GF-D8 (cell line): ENCODE data around the gene MYL2.

Experiments used
- DNase-seq: peaks from one replicate; lab custom pipeline; 2025; lab: John Stamatoyannopoulos, UW

MYL2 gene

DNA sequence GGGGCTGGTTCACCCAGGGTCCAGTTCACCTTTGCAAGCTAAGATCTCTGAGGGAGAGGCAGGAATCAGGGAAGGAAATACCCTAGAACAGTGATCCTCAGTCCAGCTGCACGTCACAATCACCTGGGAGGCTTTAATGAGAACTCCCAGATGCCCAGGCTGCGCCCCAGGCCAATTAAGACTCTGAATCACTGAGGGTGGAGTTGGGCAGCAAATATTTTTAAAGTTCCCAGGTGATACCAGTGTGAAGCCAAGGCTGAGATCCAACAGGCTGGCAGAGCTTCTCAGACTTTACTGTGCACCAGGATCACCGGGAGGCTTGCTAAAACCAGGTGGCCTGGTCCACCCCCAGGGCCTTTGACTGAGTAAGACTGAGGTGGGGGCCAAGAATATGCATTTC is 23.8 kb downstream of the MYL2 start:
- DNase-seq = no peak

DNA sequence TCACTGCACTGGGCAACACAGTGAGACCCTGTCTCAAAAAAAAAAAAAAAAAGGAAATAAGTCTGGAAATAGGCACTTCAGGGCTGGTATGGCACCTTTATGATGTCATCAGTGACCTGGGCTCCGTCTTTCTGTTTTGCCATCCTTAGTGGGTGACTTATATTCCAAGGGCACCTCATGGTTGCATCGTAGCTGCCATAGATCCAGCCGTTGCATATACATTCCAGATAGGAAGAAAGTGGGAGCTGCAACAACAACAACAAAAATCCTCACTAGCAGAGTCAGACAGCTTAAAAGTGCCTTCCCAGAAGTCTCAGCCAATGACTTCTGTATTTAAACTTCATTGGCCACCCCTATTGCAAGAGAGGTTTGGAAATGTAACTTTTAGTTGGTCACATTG is 26.4 kb downstream of the MYL2 start:
- no peak for DNase-seq

DNA sequence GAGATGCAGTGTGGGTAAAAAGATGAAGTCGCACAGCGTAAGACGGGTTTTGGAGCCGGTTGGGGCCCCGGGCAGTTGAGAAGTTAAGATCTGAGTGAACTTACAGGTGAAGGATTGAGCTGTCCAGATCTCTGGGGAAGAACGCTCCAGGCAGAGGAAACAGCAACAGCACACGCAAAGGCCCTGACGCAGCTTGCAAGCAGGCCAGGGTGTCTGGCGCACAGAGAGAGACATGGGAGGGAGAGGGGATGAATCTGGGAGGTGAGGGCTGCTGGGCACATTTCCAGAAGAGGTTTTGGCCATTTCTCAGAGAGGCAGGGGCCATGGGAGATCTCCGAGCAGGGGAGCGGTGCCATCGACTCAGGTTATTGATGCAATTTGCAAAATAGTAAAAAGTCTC is 31.0 kb downstream of the MYL2 start:
- no peak for DNase-seq

DNA sequence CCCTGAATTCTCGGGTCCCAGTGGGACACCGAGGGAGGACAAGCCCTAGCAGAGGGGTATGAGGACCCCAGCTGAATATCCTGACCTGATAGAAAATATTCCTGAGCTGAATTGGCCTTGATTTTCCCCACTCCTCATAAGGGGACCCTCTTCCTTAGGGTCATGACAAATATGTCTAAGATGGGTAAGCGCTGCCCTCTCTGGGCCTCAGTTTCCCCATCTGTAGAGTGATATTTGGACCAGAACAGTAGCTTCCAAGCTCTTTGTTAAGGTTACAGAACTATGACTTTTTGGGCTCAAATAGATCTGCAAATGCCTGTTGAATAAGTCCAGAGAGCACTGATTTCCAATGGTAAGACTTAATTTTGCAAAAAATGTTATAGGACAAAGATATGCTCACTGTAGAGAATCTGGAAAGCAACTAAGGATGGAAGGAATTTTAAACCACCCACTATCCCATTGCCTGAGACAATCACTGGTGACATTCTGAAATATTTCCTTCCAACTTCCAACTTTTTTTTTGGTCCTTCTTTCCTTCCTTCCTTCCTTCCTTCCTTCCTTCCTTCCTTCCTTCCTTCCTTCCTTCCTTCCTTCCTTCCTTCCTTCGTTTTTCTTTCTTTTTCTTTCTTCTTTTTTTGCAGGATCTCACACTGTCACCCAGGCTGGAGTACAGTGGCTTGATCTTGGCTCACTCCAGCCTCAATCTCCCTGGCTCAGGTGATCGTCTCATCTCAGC is 32.0 kb downstream of the MYL2 start:
- no peak for DNase-seq

DNA sequence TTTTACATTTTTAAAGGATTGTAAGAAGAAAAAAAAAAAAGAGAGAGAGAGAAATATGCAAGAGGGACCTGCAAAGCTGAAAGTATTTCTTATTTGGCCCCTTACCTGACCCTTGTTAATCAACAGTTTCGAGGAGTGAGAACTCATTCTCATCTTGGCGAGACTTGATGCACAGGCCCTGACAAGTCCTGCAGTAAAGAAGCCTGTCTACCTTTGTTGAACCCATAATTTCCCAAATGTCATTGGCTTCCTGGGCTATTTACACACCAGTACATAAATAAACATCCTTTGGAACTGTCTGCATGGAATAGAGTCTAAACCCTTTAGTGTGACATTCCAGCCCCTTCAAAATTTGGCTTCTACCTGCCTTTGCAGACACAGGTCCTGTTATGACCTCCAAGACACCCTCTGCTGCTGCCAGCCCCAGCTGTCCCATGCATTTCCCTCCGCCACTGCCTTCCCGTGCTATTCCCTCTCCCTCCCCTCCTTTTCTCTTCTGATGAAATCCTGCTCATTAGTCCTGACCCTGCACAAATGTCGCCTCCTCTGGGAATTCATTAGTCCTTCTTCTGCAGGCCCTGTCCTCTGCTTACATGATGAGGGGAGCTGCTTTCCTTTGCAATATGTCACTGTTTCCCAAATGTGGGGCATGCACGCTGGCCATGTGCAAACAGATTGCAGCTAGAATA is 35.1 kb downstream of the MYL2 start:
- DNase-seq = no peak

DNA sequence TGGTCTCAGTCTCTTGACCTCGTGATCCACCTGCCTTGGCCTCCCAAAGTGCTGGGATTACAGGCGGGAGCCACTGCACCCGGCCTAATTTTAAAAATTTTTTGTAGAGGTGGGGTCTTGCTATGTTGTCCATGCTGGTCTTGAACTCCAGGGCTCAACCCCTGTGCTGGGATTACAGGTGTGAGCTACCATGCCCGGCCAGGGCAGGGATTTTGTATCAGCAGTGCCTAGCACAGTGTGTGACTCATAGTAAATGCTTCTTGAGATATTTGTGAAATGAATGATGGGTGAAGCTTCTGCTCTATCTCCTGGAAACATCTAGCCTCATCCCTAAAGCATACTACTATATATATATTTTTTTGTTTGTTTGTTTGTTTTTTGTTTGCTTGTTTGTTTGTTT is 37.1 kb downstream of the MYL2 start:
- no peak for DNase-seq

DNA sequence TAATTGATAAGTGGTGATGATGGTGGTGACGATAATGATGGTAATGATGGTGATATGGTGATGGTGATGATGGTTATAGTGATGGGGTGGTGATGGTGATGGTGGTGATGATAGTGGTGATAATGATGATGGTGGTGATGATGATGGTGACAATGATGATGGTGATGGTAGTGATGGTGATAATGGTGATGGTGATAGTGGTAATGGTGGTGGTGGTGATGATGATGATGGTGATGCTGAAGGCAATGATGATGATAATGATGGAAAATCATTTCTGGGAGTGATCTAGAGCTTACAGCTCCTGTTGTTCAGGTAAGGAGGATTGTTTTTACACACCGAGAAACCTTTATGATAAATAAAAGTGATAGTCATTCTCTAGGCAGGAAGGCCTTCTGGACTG is 39.7 kb downstream of the MYL2 start:
- DNase-seq = no peak

DNA sequence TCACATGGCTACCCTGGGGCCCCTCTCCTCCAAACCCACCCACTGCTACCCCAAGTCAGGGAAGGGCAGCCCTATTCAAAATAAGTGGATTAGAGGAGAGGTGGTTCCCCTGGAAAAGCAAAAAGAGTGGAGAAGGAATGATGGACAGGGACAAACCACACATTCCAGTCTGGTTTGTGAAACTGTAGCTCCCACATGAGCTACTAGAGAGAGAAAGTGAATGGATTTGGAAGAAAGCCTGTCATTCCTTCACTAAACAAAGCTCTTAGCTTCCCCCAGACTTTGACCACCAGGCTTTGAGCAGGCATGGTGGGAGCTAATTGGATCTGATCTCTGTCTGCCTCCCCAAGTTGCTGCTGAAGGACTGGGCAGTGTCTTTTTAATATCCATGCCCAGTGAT is 45.6 kb downstream of the MYL2 start:
- no peak for DNase-seq

DNA sequence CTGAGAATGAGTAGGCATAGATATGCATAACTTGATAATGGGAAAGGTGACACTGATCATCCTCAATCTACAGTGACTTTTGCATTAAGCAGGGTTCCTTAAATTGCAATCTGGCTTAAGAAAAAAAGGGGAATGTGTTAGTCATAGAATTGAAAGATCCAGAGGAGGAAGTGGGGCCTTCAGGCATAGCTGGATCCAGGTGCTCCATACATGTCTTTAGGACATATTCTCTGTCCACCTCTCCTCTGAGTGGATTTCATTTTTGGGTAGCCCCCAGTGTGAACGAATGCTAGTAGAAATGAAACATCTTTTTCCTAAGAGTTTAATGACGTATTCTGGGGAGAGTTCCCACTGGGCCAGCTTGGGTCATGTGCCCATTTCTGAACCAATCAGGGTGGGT is 46.0 kb downstream of the MYL2 start:
- DNase-seq = no peak

DNA sequence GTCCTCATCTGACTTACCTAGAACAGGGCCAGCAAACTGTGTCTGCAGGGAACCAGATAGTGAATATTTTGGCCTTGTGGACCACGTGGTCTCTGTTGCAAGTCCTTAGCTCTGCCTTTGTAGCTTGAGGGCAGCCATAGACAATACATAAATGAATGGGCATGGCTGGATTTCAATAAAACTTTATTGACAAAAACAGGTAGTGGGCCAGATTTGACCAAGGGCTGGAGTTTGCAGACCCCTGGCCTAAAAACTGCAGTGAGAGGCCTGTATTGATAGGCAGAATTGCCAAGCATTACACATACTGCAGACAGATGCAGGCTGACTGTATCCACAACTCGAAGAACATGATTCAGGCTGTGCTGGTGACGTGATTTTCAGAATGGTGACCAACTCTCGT is 48.3 kb downstream of the MYL2 start:
- no peak for DNase-seq

DNA sequence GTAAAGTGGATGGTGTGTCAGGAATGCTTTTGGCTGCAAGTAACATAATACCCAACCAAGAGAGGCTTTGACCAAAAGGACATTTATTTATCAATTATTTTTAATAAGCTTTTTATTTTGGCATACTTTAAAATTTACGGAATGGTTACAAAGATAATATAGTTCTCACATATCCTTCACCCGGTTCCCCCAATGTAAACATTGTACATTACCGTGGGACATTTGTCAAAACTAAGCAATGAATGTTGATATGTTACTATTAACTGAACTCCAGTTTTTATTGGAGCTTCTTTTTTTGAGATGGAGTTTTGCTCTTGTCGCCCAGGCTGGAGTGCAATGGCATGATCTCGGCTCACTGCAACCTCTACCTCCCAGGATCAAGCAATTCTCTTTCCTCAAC is 50.6 kb downstream of the MYL2 start:
- DNase-seq = no peak

DNA sequence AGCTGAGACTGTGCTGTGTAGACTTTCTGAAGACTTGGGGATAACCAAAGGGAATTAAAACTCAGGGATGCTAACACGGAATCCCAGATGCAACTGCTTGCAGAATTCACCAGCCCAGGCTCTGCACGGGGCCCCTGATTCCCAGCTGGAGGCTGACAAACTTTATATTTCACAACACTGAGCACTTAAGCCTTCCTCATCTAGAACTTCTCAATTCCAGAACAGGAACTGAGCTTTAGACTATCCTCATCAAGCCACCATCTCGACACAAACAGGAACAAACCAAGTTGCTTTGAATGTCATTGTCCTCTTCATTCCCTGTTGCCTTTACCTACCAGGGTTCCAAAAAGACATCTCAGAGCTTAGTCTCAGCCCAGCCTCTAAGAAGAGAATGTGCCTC is 51.4 kb downstream of the MYL2 start:
- DNase-seq = peak; percentile 43

DNA sequence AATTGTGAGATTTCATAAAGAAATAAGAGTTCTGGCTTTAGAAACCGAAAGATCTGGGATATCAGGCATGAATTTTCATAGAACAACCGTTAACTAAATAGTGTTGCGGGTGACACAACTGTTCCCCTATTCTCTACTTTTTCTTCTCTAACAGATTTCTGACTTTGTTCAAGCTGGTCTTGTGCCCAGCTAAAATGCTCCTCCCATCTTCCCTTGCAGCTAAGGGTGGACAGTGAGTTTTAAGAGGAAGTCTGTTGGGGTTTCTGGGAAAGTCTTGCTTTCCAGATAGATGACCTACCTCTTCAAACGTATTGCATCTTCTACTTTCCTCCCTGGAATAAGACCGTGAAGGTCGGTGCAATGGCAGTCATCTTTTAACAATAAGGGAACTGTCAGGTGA is 54.9 kb downstream of the MYL2 start:
- DNase-seq = no peak

DNA sequence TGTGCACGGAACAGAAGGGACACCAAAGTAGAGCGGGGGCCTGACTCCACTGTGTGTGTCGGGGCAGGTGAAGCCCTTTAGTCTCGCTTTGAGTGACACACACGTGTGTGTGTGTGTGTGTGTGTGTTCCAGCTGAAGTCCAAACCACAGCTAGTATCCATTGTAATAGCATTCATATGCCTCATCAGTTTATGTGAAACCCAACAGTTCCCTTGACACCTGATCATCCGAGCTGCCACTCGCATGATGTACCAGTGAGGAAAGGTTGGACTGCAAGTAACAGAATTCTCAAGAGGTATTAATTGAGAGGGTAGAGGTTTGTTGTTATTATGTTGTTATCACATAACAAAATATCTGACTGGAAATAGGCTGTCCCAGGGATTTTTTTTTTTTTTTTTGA is 57.2 kb downstream of the MYL2 start:
- DNase-seq = no peak

DNA sequence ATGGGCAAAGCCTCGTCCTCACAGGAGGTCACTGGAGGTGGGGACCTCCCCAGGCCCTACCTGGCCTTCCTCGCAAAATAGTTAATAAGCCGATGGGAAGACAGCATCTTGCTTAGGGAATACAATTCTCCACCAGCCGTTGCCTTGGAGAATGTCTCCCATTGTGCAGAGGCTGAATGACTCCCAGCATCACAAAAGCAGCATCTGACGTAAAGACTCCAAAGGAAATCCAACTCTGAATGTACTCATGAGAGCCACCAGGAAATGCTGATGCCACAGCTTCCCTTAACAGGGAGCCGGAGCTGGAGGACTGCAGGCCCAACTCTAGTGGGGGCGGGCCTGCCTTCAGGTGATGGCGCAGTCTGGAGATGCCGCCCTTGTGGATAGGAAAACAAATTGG is 58.0 kb downstream of the MYL2 start:
- DNase-seq = no peak

DNA sequence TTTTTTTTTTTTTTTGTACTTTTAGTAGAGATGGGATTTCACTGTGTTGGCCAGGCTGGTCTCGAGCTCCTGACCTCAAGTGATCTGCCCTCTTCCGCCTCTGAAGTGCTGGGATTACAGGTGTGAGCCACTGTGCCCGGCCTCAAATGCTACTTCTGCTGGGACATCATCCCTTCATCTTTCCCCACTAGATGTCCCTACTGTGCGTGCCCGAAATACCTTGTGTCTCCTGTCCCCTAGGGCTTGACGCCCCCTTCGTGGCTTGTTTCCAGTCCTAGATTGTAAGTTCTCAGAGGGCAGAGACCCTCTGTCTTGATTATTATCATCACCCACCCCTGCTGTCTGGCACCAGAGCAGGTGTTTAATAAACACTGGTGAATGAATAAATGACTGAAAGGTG is 58.6 kb downstream of the MYL2 start:
- DNase-seq = no peak
